GM12892 (cell line): ENCODE data around the gene GALNT18.

ENCODE experiments used
- DNase-seq: peaks from one replicate; pipeline ENCODE4 v3.0.0; 2011; ENCODE audit not compliant: insufficient read length
- FAIRE-seq: peaks from 2 replicates; lab custom pipeline; 2011; peaks lifted over from hg19 to GRCh38; lab: Jason Lieb, UNC
- POLR2A ChIP-seq: IDR thresholded peaks from 2 replicates; pipeline ENCODE4 v1.6.1; 2011; ENCODE audit warnings: low read depth, low read length, control low read depth
- POLR2AphosphoS5 ChIP-seq: IDR thresholded peaks from 2 replicates; pipeline ENCODE4 v1.6.1; 2011; ENCODE audit warnings: low read depth, low read length, control low read depth
- TAF1 ChIP-seq: IDR thresholded peaks from 2 replicates; pipeline ENCODE4 v1.6.1; 2011; ENCODE audit warnings: low read depth, mild to moderate bottlenecking, control low read depth, low read length, borderline replicate concordance

GALNT18 gene

GRCh38 chr11:11445441-11446185 lies 176.2 kb downstream of the GALNT18 start:
- DNase-seq (no peak), FAIRE-seq (no peak)
- TF ChIP-seq POLR2A (no peak), TAF1 (no peak), POLR2AphosphoS5 (no peak)

GRCh38 chr11:11444804-11445131 lies 177.0 kb downstream of the GALNT18 start:
- DNase-seq (no peak), FAIRE-seq (no peak)
- TF ChIP-seq POLR2A: no peak
- no peak for TF ChIP-seq TAF1
- TF ChIP-seq POLR2AphosphoS5: no peak

GRCh38 chr11:11444027-11444803 lies 177.6 kb downstream of the GALNT18 start:
- DNase-seq: no peak

GRCh38 chr11:11442791-11443190 lies 179.0 kb downstream of the GALNT18 start:
- no peak for TF ChIP-seq TAF1
- TF ChIP-seq POLR2AphosphoS5: no peak
- TF ChIP-seq POLR2A: no peak
- DNase-seq (no peak), FAIRE-seq (no peak)

More at GRCh38 chr11:11444027-11444803, 177.6 kb downstream of the GALNT18 start:
- no peak for TF ChIP-seq POLR2A
- TF ChIP-seq TAF1: no peak
- no peak for TF ChIP-seq POLR2AphosphoS5
- no peak for FAIRE-seq

DNA sequence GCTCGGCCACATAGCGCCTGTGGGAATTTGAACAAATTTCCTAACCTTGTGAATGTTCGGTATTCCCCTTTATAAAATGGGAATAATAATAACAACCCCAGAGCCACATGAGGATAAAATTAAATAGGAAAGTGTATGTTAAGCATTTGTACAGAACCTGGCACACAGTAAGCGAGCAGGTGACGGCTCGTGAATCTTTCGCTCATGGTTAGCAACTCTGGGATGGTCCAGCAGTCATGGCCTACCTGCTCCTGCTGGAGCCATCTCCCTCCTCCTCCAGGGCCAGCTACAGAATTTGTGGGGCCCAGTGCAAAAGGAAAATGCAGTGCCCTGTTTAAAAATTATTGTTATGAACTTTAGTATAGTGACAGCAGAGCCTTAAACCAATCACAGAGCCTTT lies 180.3 kb downstream of the GALNT18 start:
- FAIRE-seq (no peak), DNase-seq (no peak)
- TF ChIP-seq TAF1 (no peak), POLR2A (no peak), POLR2AphosphoS5 (no peak)

- no peak for TF ChIP-seq TAF1
- no peak for TF ChIP-seq POLR2AphosphoS5
- no peak for TF ChIP-seq POLR2A
- DNase-seq (no peak), FAIRE-seq (no peak)
Measured at GRCh38 chr11:11441091-11441490, 180.7 kb downstream of the GALNT18 start.

- TF ChIP-seq TAF1: no peak
- no peak for TF ChIP-seq POLR2AphosphoS5
- no peak for TF ChIP-seq POLR2A
- FAIRE-seq (no peak), DNase-seq (no peak)
Measured at GRCh38 chr11:11440144-11440543, 181.7 kb downstream of the GALNT18 start.

DNA sequence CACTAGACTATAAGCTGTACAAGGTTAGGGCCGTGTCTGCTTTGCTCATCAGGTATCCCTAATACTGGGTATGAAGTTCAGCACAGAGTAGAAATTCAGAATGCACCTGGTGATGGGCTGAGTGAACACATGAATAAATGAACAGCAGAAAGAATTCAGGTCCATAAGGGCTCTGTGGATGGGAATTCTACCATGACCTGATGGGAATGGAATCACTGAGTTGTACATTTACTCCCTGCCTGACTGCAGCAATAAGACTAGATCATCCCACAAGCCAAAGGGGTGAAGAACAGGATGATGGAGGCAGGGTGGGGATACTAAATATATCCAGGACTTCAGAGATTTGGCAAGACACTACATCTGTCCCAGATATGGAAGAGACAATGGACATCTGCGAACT lies 182.2 kb downstream of the GALNT18 start:
- FAIRE-seq (no peak), DNase-seq (no peak)
- TF ChIP-seq POLR2A (no peak), POLR2AphosphoS5 (no peak), TAF1 (no peak)

DNA sequence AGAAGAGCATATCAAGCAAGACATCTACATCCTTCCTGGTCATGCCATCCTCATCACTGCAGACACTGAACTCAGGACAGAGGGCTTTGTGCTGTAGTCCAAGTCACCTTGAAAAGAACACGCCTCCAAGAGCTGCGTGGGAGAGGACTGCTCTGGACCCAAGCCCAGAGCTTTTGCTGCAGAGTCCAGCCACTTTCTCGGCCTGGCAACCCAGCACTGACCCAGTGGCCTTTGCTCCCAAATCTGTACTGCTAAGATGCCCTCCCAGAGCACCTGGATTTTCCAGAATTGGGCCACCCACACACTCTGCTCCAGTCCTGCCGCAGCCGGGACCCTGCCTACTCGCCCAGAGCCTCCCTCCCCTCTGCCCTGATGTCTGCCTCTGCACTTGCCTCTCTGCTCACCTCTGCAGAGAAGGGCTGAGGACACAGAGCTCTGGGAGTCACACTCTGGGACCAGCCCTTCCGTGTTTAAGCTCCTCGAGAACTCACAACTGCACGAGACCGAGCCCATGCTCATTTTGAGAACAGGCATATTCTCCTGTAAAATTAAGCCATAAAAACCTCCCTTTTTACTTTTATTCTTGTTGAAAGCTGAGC lies 185.0 kb downstream of the GALNT18 start:
- FAIRE-seq (no peak), DNase-seq (no peak)
- TF ChIP-seq POLR2AphosphoS5 (no peak), TAF1 (no peak), POLR2A (no peak)

- DNase-seq (no peak), FAIRE-seq (no peak)
- TF ChIP-seq TAF1: no peak
- no peak for TF ChIP-seq POLR2A
- no peak for TF ChIP-seq POLR2AphosphoS5
Measured at GRCh38 chr11:11435635-11436034, 186.2 kb downstream of the GALNT18 start.

GRCh38 chr11:11433960-11434359 lies 187.8 kb downstream of the GALNT18 start:
- no peak for FAIRE-seq
- DNase-seq: no peak
- TF ChIP-seq POLR2AphosphoS5 (no peak), POLR2A (no peak), TAF1 (no peak)
